ENCODE data around the gene NOS3. TPM values are rescaled to one million over a fixed set of nuclear protein-coding genes. Genes with fewer than 3 reads are reported as not detected.

Gene NOS3
- total RNA-seq, 2 experiments from 2014 or later = 9.1 to 9.7 TPM

GRCh38 chr7:150974468-150975391 is 16.1 kb upstream of the NOS3 start:
- ChIA-PET CTCF (interaction anchor here (1.2 to 2.7 kb wide), 4 partner anchors 11 to 76 kb away, joined by 3 to 16 read pairs (median 6); no protein-coding TSS in a partner anchor), POLR2A (no interaction called here)

GRCh38 chr7:150975536-150976319 is 15.1 kb upstream of the NOS3 start:
- ChIA-PET POLR2A (interaction anchor here (0.7 kb wide), 1 partner anchor 309 kb away, joined by 3 read pairs; no protein-coding TSS in a partner anchor), CTCF (interaction anchor here (1.2 to 2.7 kb wide), 3 partner anchors 10 to 77 kb away, joined by 3 to 16 read pairs (median 7); no protein-coding TSS in a partner anchor)

GRCh38 chr7:150976529-150977381 is 14.1 kb upstream of the NOS3 start:
- POLR2A ChIA-PET = interaction anchor here (0.7 kb wide), 1 partner anchor 310 kb away, joined by 3 read pairs; no protein-coding TSS in a partner anchor

GRCh38 chr7:150977382-150978125 is 13.3 kb upstream of the NOS3 start:
- CTCF ChIA-PET = interaction anchor here (0.6 to 1.4 kb wide), 3 partner anchors 15 to 113 kb away, joined by 3 read pairs; no protein-coding TSS in a partner anchor

More at GRCh38 chr7:150976529-150977381, 14.1 kb upstream of the NOS3 start:
- CTCF ChIA-PET = interaction anchor here (0.9 to 2.7 kb wide), 4 partner anchors 9 to 78 kb away, joined by 3 to 16 read pairs (median 5); no protein-coding TSS in a partner anchor

GRCh38 chr7:150978126-150978789 is 12.6 kb upstream of the NOS3 start, which contains the start of gene KCNH2:
Gene KCNH2, minus strand, starts transcription at chr7:150978321. Its CDS starts 408 bp downstream, at chr7:150977913.
- ChIA-PET POLR2A (interaction anchor here (0.5 kb wide), 1 partner anchor 11 kb away, joined by 3 read pairs; no protein-coding TSS in a partner anchor), CTCF (interaction anchor here (0.6 to 2.7 kb wide), 6 partner anchors 11 to 113 kb away, joined by 3 to 8 read pairs (median 4); no protein-coding TSS in a partner anchor)

More at GRCh38 chr7:150977382-150978125, 13.3 kb upstream of the NOS3 start:
- POLR2A ChIA-PET = no interaction called here

GRCh38 chr7:150979713-150980390 is 11.0 kb upstream of the NOS3 start:
- POLR2A ChIA-PET = no interaction called here
- CTCF ChIA-PET = interaction anchor here (0.6 to 2.7 kb wide), 5 partner anchors 9 to 103 kb away, joined by 3 to 8 read pairs (median 3); no protein-coding TSS in a partner anchor

- CTCF ChIA-PET = interaction anchor here (0.6 to 2.7 kb wide), 2 partner anchors 10 to 18 kb away, joined by 3 to 8 read pairs; no protein-coding TSS in a partner anchor
- POLR2A ChIA-PET = no interaction called here
These were observed 10.2 kb upstream of the NOS3 start for GRCh38 chr7:150980663-150981062.

GRCh38 chr7:150981644-150982043 is 9.2 kb upstream of the NOS3 start:
- ChIA-PET CTCF (no interaction called here), POLR2A (no interaction called here)

GRCh38 chr7:150982351-150982750 is 8.5 kb upstream of the NOS3 start:
- ChIA-PET CTCF (no interaction called here), POLR2A (no interaction called here)

- ChIA-PET CTCF (interaction anchor here (0.7 to 3.6 kb wide), 8 partner anchors 9 to 205 kb away, joined by 3 to 19 read pairs (median 8); no protein-coding TSS in a partner anchor), POLR2A (no interaction called here)
These were observed 6.9 kb upstream of the NOS3 start for GRCh38 chr7:150983893-150984368.

- ChIA-PET CTCF (interaction anchor here (0.8 to 3.6 kb wide), 20 partner anchors 7 to 207 kb away, joined by 3 to 19 read pairs (median 6); no protein-coding TSS in a partner anchor), POLR2A (interaction anchor here (0.6 kb wide), 1 partner anchor 22 kb away, joined by 4 read pairs; no protein-coding TSS in a partner anchor)
These were observed 4.7 kb upstream of the NOS3 start for GRCh38 chr7:150986099-150986512.

GRCh38 chr7:150986556-150986955 is 4.3 kb upstream of the NOS3 start:
- ChIA-PET CTCF (interaction anchor here (0.7 to 3.6 kb wide), 19 partner anchors 8 to 248 kb away, joined by 3 to 19 read pairs (median 6); no protein-coding TSS in a partner anchor), POLR2A (no interaction called here)

- ChIA-PET CTCF (interaction anchor here (0.7 to 1.8 kb wide), 11 partner anchors 9 to 208 kb away, joined by 3 to 7 read pairs (median 4); no protein-coding TSS in a partner anchor), POLR2A (interaction anchor here (0.6 kb wide), 1 partner anchor 10 kb away, joined by 3 read pairs; no protein-coding TSS in a partner anchor)
These were observed 2.3 kb upstream of the NOS3 start for GRCh38 chr7:150988230-150989226.

- POLR2A ChIA-PET = interaction anchor here (0.6 kb wide), 1 partner anchor 11 kb away, joined by 3 read pairs; no protein-coding TSS in a partner anchor
- CTCF ChIA-PET = interaction anchor here (0.7 to 1.8 kb wide), 8 partner anchors 10 to 209 kb away, joined by 3 to 7 read pairs (median 3); no protein-coding TSS in a partner anchor
These were observed 1.4 kb upstream of the NOS3 start for GRCh38 chr7:150989456-150989855.
